Uterus (tissue), 4 donors: ENCODE results near the gene MPDU1. TPM values are rescaled to one million over a fixed set of nuclear protein-coding genes. Genes with fewer than 3 reads are reported as not detected.
A peak's percentile ranks its signal among the peaks of the same experiment; 100 is the strongest.

Experiments
- DNase-seq, 2 donors: peaks; one replicate each; pipeline ENCODE4 v3.0.0-alpha.2; 2019 to 2020
- H3K27ac ChIP-seq, 2 donors: fragments of 200-600 bp; sonication (generic); 1 replicate in 1 of 2; 2 replicates in 1 of 2; pipeline ENCODE4 v1.5.1; 2016 to 2018
- H3K27me3 ChIP-seq, 2 donors: fragments of 200-600 bp; sonication (generic); one replicate each; pipeline ENCODE4 v1.5.1; 2018 to 2019; ENCODE audit warnings: control low read depth in 1 of 2
- H3K36me3 ChIP-seq, 2 donors: fragments of 200-600 bp; sonication (generic); one replicate each; pipeline ENCODE4 v1.5.1; 2019; ENCODE audit warnings: control low read depth in 1 of 2
- H3K4me1 ChIP-seq, 2 donors: fragments of 200-600 bp; sonication (generic); one replicate each; pipeline ENCODE4 v1.5.1; 2018 to 2019; ENCODE audit warnings: control low read depth in 1 of 2
- H3K4me3 ChIP-seq, 2 donors: fragments of 200-600 bp; sonication (generic); 1 replicate in 1 of 2; 2 replicates in 1 of 2; pipeline ENCODE4 v1.5.1; 2018 to 2019; ENCODE audit warnings: mild to moderate bottlenecking in 1 of 2
- H3K9me3 ChIP-seq, 2 donors: fragments of 200-600 bp; sonication (generic); one replicate each; pipeline ENCODE4 v1.5.1; 2019; ENCODE audit warnings: control low read depth in 1 of 2
- POLR2A ChIP-seq, 2 donors: fragments of 450-650 bp; IDR thresholded peaks; one replicate each; pipeline ENCODE4 v1.6.1; 2016; ENCODE audit warnings: antibody characterized with exemption in 2 of 2, mild to moderate bottlenecking in 1 of 2, moderate library complexity in 1 of 2
- intact Hi-C: fragments of 100-400 bp; cut with DNase I; formaldehyde crosslinking; loops from one replicate; pipeline ENCODE4 v1.15.1; 2023; ENCODE audit warnings: low total_unique reads
- total RNA-seq, 4 donors: library from RNA; depleted of rRNA in 3 of 4; stranded (reverse); fragments of >200 nt in 3 of 4; gene quantifications; one replicate each; pipeline versions ENCODE4 v1.1.0 to v1.2.4, GENCODE V29; 2014 to 2023
- TF ChIP-seq, protein P1 (sequence below), 4 experiments: fragments of 200-600 bp in 2 of 4; fragments of 450-650 bp in 2 of 4; sonication (generic) in 2 of 4; IDR thresholded peaks; one replicate each; pipeline ENCODE4 v1.5.1; 2016 to 2019; ENCODE audit warnings: antibody characterized with exemption in 4 of 4, mild to moderate bottlenecking in 2 of 4, moderate library complexity in 1 of 4
- donor health status: DM: yes; HTN: yes; CAD: no.

MPDU1 gene
- total RNA-seq, 4 donors from 2014 or later, result 2.6 to 63.6 (median 35.0) TPM

DNA sequence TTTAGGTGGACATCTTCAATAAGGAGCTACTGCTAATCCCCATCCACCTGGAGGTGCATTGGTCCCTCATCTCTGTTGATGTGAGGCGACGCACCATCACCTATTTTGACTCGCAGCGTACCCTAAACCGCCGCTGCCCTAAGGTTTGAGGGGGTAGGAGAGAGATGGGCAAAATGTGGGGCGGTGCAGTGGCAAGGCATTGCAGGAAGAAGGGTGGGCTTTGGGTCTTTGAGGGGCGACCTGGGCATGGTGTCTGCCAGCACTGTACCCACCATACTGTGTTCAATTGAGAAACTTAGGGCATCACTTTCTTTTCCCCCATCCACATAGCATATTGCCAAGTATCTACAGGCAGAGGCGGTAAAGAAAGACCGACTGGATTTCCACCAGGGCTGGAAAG is 13.3 kb upstream of the MPDU1 start:
- no peaks in the 10 kb centered on the region for H3K9me3 ChIP-seq
- H3K36me3 ChIP-seq, result no peaks in the 10 kb centered on the region
- intact Hi-C loops, result no loop called here

DNA sequence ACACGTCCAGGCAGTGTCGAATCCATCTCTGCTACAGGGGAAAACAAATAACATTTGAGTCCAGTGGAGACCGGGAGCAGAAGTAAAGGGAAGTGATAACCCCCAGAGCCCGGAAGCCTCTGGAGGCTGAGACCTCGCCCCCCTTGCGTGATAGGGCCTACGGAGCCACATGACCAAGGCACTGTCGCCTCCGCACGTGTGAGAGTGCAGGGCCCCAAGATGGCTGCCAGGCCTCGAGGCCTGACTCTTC is 11.4 kb upstream of the MPDU1 start:
- Histone ChIP-seq H3K27ac (peak overlapping the region; percentile 77 to 90), H3K4me1 (peaks cover 0 to 6% of the 10 kb centered on the region in 2 donors), H3K36me3 (no peaks in the 10 kb centered on the region), H3K27me3 (no peaks in the 10 kb centered on the region), H3K9me3 (no peaks in the 10 kb centered on the region), H3K4me3 (peak overlapping the region; percentile 40 to 100)
- TF ChIP-seq, protein P1, sequence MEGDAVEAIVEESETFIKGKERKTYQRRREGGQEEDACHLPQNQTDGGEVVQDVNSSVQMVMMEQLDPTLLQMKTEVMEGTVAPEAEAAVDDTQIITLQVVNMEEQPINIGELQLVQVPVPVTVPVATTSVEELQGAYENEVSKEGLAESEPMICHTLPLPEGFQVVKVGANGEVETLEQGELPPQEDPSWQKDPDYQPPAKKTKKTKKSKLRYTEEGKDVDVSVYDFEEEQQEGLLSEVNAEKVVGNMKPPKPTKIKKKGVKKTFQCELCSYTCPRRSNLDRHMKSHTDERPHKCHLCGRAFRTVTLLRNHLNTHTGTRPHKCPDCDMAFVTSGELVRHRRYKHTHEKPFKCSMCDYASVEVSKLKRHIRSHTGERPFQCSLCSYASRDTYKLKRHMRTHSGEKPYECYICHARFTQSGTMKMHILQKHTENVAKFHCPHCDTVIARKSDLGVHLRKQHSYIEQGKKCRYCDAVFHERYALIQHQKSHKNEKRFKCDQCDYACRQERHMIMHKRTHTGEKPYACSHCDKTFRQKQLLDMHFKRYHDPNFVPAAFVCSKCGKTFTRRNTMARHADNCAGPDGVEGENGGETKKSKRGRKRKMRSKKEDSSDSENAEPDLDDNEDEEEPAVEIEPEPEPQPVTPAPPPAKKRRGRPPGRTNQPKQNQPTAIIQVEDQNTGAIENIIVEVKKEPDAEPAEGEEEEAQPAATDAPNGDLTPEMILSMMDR (IDR thresholded peaks at IDR 0.05), result no peak
- no peak for DNase-seq
- intact Hi-C loops, result no loop called here

More for the DNA sequence above, 13.3 kb upstream of the MPDU1 start:
- no peak for TF ChIP-seq POLR2A (IDR thresholded peaks at IDR 0.05)
- TF ChIP-seq, protein P1 (IDR thresholded peaks at IDR 0.05), result no peak
- Histone ChIP-seq H3K27ac (no peak overlapping the region), H3K4me1 (peaks cover 0 to 6% of the 10 kb centered on the region in 2 donors), H3K4me3 (no peak overlapping the region), H3K27me3 (no peaks in the 10 kb centered on the region)
- DNase-seq, result no peak

DNA sequence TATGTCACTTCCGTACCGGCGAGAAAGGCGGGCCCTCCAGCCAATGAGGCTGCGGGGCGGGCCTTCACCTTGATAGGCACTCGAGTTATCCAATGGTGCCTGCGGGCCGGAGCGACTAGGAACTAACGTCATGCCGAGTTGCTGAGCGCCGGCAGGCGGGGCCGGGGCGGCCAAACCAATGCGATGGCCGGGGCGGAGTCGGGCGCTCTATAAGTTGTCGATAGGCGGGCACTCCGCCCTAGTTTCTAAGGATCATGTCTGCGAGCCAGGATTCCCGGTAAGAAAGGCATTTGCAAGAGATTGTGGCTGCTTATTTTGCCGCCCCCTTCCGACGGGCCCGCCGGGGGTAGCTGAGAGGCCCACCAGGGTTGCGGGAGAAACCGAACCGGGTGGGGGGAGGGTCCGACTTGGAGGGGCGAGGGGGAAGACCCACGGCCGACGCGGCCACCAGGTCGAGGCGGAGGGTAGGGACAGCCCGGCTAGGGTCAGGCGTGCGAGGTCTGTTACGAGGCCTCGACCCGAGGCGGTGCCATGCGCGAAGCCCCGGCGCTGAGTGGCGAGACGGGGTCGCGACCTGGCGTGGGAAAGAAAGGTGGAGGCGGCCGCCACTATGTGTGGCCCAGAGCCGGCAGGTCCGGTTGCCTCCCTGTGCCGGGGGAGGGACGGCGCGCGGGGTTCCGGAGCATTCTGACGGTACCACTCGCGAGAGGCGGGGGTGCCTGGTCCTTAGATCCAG is 10.9 kb upstream of the MPDU1 start:
- intact Hi-C loops, result no loop called here
- Histone ChIP-seq H3K9me3 (no peaks in the 10 kb centered on the region), H3K4me3 (peak overlapping the region; percentile 94 to 100), H3K4me1 (peaks cover 0 to 6% of the 10 kb centered on the region in 2 donors), H3K27ac (peak overlapping the region; percentile 98 to 99), H3K27me3 (no peaks in the 10 kb centered on the region), H3K36me3 (no peaks in the 10 kb centered on the region)
- DNase-seq, result peak; percentile 99 to 100
- peak; percentile 95 to 98 for TF ChIP-seq POLR2A (IDR thresholded peaks at IDR 0.05)
- TF ChIP-seq, protein P1 (IDR thresholded peaks at IDR 0.05), result peak in 2 of 4 experiments; percentile 5 to 29

DNA sequence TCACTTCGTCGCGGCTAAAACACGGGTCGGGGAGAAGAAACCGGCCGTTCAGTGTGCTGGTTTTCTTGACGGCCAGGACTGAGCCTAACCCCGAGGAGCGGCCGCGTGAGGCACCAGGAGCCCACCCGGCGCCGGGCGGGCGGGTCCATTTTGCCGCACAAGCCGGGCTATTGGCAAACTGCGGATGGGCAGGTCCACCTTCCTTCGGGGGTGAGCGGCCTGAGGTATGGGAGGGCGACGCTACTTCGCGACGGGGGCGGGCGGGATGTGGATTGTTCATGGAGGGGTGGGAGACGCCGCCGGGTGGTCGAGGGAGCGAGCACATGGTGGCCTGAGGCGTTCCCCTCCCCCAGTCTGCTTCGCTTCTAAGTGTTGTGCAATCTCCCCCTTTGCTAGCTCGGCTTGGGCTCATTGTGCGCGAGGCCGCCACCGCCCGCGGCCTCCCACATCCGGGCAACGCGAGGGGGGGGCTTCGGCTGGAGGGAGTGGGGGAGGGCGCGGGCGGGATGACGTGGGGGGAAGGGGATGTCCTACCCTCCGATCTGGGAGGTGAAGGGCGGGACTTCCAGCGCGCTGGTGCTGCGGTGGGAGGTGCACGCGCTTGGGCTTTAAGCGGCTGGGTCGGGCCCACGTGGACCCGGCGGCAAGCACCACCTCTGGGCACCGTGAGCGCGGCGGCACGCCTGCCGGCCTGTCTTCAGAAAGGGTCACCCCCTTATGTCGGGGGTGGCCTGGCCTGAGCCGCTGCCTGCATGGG is 10.2 kb upstream of the MPDU1 start:
- Histone ChIP-seq H3K36me3 (no peaks in the 10 kb centered on the region), H3K27ac (peak overlapping the region; percentile 98 to 99), H3K27me3 (no peaks in the 10 kb centered on the region), H3K4me3 (peak overlapping the region; percentile 94 to 100), H3K9me3 (no peaks in the 10 kb centered on the region), H3K4me1 (peaks cover 0 to 6% of the 10 kb centered on the region in 2 donors)
- TF ChIP-seq, protein P1 (IDR thresholded peaks at IDR 0.05), result no peak
- peak; percentile 62 to 69 for TF ChIP-seq POLR2A (IDR thresholded peaks at IDR 0.05)
- intact Hi-C loops, result no loop called here
- DNase-seq, result peak; percentile 89 to 92
